AG04450 (cell line): ENCODE results near the gene KIAA0825. TPM values are rescaled to one million over a fixed set of nuclear protein-coding genes. Genes with fewer than 3 reads are reported as not detected.

ENCODE experiments used
- CTCF ChIA-PET: fragments of 300-600, 350-600 bp; formaldehyde crosslinking; extraction: SDS; loops from one replicate; lab custom pipeline; 2022; ENCODE audit warnings: antibody characterized with exemption, inconsistent platforms; lab: Charles Lee
- POLR2A ChIA-PET: fragments of 350-600 bp; formaldehyde crosslinking; extraction: SDS; loops from one replicate; lab custom pipeline; 2021; ENCODE audit warnings: antibody characterized with exemption, inconsistent platforms; lab: Yijun Ruan, JAX
- DNase-seq: peaks from one replicate; pipeline ENCODE4 v3.0.0-alpha.2; 2011; ENCODE audit warnings: low read depth, low spot score
- H3K27ac ChIP-seq: one replicate; pipeline ENCODE4 v1.5.1; 2012; ENCODE audit warnings: low read depth, low read length, control low read depth
- H3K27me3 ChIP-seq: one replicate; pipeline ENCODE4 v1.6.0; 2012; ENCODE audit warnings: low read length; ENCODE audit not compliant: control insufficient read depth, insufficient read depth
- H3K4me3 ChIP-seq: 2 replicates; pipeline ENCODE4 v1.5.1; 2011; ENCODE audit warnings: mild to moderate bottlenecking, low read depth, low read length, control low read depth
- H3K9me3 ChIP-seq: 2 replicates; pipeline ENCODE4 v1.5.1; 2012; ENCODE audit warnings: low read length; ENCODE audit not compliant: control insufficient read depth, insufficient read depth
- polyA plus RNA-seq: library from polyadenylated mRNA; depleted of rRNA; stranded (reverse); fragments of >200 nt; gene quantifications from 2 replicates; pipeline ENCODE4 v1.2.3, GENCODE V29; 2011
- TF ChIP-seq, protein P1 (sequence below): IDR thresholded peaks from 2 replicates; pipeline ENCODE4 v1.5.1; 2011; ENCODE audit warnings: low read depth, low read length, control low read depth, inconsistent platforms

KIAA0825 gene
- polyA plus RNA-seq, 1 experiment: 2.1 TPM

DNA sequence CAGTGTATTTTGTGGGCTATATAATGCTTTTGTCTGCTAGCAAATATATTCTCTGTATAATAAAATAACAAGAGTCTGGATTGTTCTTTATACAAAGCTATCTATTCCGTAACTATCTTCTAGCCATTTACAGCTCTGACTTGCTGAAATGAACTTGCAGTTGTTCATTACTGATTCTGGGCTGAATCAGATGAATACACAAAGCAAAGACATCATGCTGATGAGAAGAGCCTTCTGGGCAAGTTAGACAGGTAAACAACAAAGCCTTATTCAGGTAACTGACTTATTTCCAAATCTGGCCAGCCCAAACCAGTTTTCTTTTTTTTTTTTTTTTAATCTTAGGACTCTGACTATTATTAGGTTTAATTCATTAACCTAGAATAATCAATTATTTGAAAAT lies 255.5 kb downstream of the KIAA0825 start:
- POLR2A ChIA-PET: no interaction called here

DNA sequence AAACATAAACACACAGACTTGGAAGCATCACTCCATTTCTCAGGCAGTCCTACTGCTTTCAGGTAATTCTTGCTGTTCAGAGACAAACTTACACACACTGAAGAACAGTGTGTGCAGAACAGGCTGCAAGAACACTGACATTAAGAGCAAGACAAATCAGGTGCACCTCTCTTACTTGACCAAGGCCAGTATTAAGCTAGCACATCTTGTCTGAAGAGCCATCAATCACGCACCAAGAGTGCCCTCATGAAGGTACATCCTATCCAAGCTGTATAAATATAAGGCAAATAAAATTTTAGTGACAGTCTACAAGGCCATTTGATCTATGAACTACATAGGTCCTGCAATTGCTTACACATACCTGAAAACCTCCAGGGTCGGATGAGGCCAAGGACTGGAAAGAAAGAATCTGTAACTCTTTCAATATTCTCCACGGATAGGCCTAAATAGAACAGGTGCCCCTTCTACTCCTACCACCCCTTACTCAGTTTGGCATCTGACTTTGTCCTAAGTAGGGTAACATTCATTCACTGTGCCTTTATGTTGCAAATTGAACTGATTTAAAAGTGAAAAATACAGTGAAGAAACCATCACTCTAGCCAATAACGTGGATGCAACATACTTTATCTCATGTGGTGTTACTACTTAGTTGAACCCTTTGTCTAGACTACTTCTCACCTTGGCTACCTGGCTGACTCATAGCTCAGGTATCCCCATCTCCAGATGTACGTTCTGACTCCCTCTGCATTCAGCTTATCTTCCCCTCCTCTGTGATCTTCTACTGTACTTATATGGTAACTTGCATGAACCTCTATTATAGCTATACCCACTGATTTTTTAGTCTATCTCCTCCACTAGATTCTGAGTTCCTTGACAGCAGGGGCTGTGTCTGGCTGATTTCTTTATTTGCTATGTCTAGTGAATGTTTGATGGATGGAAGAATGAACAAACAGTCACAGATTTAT lies 256.3 kb downstream of the KIAA0825 start:
- Histone ChIP-seq H3K4me3 (no peak overlapping the region), H3K27me3 (no peaks in the 10 kb centered on the region), H3K27ac (no peak overlapping the region), H3K9me3 (no peaks in the 10 kb centered on the region)
- ChIA-PET POLR2A (no interaction called here), CTCF (no interaction called here)
- TF ChIP-seq, protein P1, sequence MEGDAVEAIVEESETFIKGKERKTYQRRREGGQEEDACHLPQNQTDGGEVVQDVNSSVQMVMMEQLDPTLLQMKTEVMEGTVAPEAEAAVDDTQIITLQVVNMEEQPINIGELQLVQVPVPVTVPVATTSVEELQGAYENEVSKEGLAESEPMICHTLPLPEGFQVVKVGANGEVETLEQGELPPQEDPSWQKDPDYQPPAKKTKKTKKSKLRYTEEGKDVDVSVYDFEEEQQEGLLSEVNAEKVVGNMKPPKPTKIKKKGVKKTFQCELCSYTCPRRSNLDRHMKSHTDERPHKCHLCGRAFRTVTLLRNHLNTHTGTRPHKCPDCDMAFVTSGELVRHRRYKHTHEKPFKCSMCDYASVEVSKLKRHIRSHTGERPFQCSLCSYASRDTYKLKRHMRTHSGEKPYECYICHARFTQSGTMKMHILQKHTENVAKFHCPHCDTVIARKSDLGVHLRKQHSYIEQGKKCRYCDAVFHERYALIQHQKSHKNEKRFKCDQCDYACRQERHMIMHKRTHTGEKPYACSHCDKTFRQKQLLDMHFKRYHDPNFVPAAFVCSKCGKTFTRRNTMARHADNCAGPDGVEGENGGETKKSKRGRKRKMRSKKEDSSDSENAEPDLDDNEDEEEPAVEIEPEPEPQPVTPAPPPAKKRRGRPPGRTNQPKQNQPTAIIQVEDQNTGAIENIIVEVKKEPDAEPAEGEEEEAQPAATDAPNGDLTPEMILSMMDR: no peak
- no peak for DNase-seq

More for the DNA sequence above, 255.5 kb downstream of the KIAA0825 start:
- DNase-seq: no peak
- no peak overlapping the region for H3K27ac ChIP-seq
- H3K9me3 ChIP-seq: no peaks in the 10 kb centered on the region
- H3K27me3 ChIP-seq: no peaks in the 10 kb centered on the region
- CTCF ChIA-PET: no interaction called here
- TF ChIP-seq, protein P1: no peak
- H3K4me3 ChIP-seq: no peak overlapping the region

DNA sequence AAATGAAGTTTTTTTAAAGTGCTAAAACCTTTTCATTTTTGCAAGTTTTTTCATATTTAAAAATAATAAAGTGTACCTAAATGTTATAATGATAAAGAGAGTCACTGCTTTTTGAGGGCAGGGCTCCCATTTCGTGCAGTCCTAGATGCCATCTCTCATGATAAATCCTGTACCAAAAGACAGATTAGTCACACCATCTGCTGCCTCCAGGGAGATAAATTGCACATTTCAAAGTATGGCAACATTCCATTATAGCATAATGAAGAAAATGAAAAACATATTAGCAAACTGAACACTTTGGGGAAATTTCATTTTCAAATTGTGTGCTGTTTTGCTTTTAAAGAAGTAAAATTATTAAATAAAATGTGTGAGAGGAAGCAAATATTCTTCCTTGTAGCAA lies 257.2 kb downstream of the KIAA0825 start:
- CTCF ChIA-PET: no interaction called here
- TF ChIP-seq, protein P1: no peak
- POLR2A ChIA-PET: no interaction called here
- DNase-seq: no peak
- Histone ChIP-seq H3K9me3 (no peaks in the 10 kb centered on the region), H3K27ac (no peak overlapping the region), H3K27me3 (no peaks in the 10 kb centered on the region), H3K4me3 (no peak overlapping the region)

DNA sequence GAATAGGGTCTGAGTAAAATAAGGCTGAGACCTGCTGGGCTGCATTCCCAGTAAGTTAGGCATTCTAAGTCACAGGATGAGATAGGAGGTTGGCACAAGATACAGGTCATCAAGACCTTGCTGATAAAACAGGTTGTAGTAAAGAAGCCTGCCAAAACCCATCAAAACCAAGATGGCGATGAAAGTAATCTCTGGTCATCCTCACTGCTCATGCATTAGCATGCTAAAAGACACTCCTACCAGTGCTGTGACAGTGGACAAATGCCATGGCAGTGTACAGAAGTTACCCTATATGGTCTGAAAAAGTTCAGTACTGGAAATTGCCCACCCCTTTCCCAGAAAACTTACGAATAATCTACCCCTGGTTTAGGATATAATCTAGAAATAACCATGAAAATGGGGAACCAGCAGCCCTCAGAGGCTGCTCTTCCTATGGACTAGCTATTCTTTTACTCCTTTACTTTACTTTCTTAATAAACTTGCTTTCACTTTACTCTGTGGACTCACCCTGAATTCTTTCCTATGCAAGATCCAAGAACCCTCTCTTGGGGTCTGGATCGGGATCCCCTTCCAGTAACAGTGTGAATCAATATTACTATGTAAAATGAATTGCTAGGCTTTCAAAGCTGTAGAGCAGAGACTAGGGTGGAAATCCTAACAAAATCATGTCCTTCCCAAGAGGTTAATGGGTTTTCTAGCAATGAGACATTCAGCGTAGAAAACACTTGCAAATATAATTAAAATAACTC lies 257.8 kb downstream of the KIAA0825 start:
- H3K4me3 ChIP-seq: no peak overlapping the region
- no peaks in the 10 kb centered on the region for H3K9me3 ChIP-seq
- H3K27ac ChIP-seq: no peak overlapping the region
- no peak for DNase-seq
- H3K27me3 ChIP-seq: no peaks in the 10 kb centered on the region
- TF ChIP-seq, protein P1: no peak
- CTCF ChIA-PET: no interaction called here
- POLR2A ChIA-PET: no interaction called here

DNA sequence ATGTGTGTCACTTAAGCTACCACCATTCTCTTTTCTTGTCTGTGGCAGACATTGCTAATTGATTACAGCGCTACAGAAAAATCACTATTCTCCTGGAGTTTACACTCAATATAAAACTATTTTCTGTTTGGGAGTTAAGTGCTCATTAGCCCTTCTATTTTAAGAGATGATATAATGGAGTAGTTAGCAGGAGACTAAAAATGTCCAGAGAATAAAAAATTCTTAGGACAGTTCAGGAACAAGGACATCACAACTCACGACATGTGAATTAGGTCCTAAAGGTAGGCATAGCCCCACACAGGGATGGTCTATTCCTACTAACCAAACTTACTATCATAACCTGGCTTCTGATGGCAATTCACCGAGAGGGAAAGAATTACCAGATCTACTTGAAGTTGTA lies 258.5 kb downstream of the KIAA0825 start:
- DNase-seq: no peak
- POLR2A ChIA-PET: no interaction called here
- CTCF ChIA-PET: no interaction called here
- TF ChIP-seq, protein P1: no peak
- Histone ChIP-seq H3K27ac (no peak overlapping the region), H3K27me3 (no peaks in the 10 kb centered on the region), H3K4me3 (no peak overlapping the region), H3K9me3 (no peaks in the 10 kb centered on the region)
